Measurements from ENCODE around the gene TP53BP2.

- TF ChIP-seq YY1 (IDR thresholded peaks at IDR 0.05; ENCODE audit: low read depth, low read length) (no peak), CTCF (IDR thresholded peaks at IDR 0.05 in 2 of 3, conservative IDR thresholded peaks at IDR 0.05 in 1 of 3; ENCODE audit: control insufficient read depth in 2 of 3, extremely low read depth in 1 of 3, insufficient read depth in 1 of 3, low read depth in 3 of 3, low read length in 3 of 3) (no peak), SMC3 (IDR thresholded peaks at IDR 0.05; ENCODE audit: borderline replicate concordance, low read length) (no peak), POLR2AphosphoS5 (IDR thresholded peaks at IDR 0.05; ENCODE audit: low read length) (no peak), SP1 (IDR thresholded peaks at IDR 0.05; ENCODE audit: low read depth, low read length) (no peak)
- TF ChIP-seq, protein P1, sequence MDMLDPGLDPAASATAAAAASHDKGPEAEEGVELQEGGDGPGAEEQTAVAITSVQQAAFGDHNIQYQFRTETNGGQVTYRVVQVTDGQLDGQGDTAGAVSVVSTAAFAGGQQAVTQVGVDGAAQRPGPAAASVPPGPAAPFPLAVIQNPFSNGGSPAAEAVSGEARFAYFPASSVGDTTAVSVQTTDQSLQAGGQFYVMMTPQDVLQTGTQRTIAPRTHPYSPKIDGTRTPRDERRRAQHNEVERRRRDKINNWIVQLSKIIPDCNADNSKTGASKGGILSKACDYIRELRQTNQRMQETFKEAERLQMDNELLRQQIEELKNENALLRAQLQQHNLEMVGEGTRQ (IDR thresholded peaks at IDR 0.05; ENCODE audit: borderline replicate concordance, low read depth, low read length): no peak
Measured at GRCh38 chr1:223885614-223886013, 39.9 kb upstream of the TP53BP2 start.

Measured in GM12878 (cell line).